ENCODE data around the gene LCP1. TPM values are rescaled to one million over a fixed set of nuclear protein-coding genes. Genes with fewer than 3 reads are reported as not detected.

LCP1 gene
- total and polyA plus RNA-seq, 9 of the 15 experiments (the other 6 are each of a cell fraction or from before 2014, with no cell fraction given): 83.0 to 255 (median 163) TPM

DNA sequence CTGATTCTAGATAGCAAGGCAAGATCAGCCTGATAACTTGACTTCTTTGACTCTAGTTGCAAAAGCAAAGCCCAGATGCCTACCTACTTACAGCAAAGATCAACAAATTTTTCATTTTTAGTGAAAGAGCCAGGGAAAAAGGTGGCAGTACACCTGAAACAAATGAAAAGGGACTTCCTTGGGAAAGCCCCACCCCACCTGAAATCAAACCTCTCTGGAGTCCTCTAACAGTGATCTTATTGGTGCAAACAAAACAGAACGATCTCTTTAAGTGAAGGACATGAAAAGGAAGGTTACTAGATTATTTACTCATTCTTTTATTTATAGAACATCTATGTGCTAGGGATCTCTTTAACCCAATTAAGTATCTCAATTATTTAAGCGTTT, 507 bp upstream of the LCP1 start:
- no peaks in the 10 kb centered on the region for H3K9me1 ChIP-seq (ENCODE audit: control insufficient read depth, insufficient read depth, low read length)
- H3K36me3 ChIP-seq (ENCODE audit: control insufficient read depth, insufficient read depth, low read length): peaks cover 20% of the 10 kb centered on the region; the same call in 1 of the 3 replicates
- no peaks in the 10 kb centered on the region for H3K9me3 ChIP-seq (replicated peaks; ENCODE audit: control insufficient read depth, insufficient read depth, low read depth, low read length)
- peaks cover 7 to 34% of the 10 kb centered on the region in 2 experiments; a peak in 4 of 5 replicates for H3K4me1 ChIP-seq (replicated peaks in 1 of 2; ENCODE audit: control insufficient read depth in 2 of 2, insufficient read depth in 2 of 2, low read length in 2 of 2)
- WGBS (ENCODE audit: insufficient coverage, low coverage, missing lambda C conversion rate): 25% methylated on average over 2 of the region's 2 CpGs
- peak overlapping the region in 1 of 2 experiments; percentile 89; a peak in 2 of 4 replicates for H3K9ac ChIP-seq (ENCODE audit: insufficient read depth in 1 of 2, low read depth in 2 of 2, low read length in 2 of 2)
- no peaks in the 10 kb centered on the region for H4K20me1 ChIP-seq (replicated peaks; ENCODE audit: control insufficient read depth, insufficient read depth, low read length)
- H3K27ac ChIP-seq (ENCODE audit: extremely low read depth, low read depth, low read length): peak overlapping the region; percentile 98
- H3K4me3 ChIP-seq: peak overlapping the region; percentile 70
- peaks cover 46% of the 10 kb centered on the region for H3K79me2 ChIP-seq (ENCODE audit: control insufficient read depth, insufficient read depth, low read length)
- ATAC-seq: no peak
- no peak for DNase-seq (ENCODE audit: extremely low read depth in 1 of 4, low spot score in 3 of 4)
- H3K27me3 ChIP-seq (ENCODE audit: control insufficient read depth in 2 of 2, insufficient read depth in 2 of 2, low read length in 2 of 2): no peaks in the 10 kb centered on the region
- POLR2A ChIA-PET: interaction anchor here (0.6 to 0.9 kb wide), 3 partner anchors 11 to 261 kb away, joined by 3 to 5 read pairs (median 3); no protein-coding TSS in a partner anchor
- peak overlapping the region; percentile 95 for H3K4me2 ChIP-seq (ENCODE audit: insufficient read depth, low read length)
- peak overlapping the region; percentile 92 for H2AFZ ChIP-seq (ENCODE audit: low read depth, low read length)
- BruUV-seq (replicated peaks): TSS peak; percentile 85
- intact Hi-C loops (cut with micrococcal nuclease): loop anchor here (2.0 to 5.0 kb wide), 3 partner anchors 22 to 105 kb away; partner anchors contain the start of gene LRRC63
- TF ChIP-seq FOXK2 (conservative IDR thresholded peaks at IDR 0.05 in 1 of 2, IDR thresholded peaks at IDR 0.05 in 1 of 2; ENCODE audit: low read depth in 2 of 2) (no peak), MBD2 (IDR thresholded peaks at IDR 0.05; ENCODE audit: borderline replicate concordance, low read depth) (no peak), FOXA1 (IDR thresholded peaks at IDR 0.05; ENCODE audit: borderline replicate concordance) (no peak), SMAD3 (CRISPR knock-in tag; conservative IDR thresholded peaks at IDR 0.05) (no peak), BACH1 (tag; IDR thresholded peaks at IDR 0.05) (peak; percentile 7; the same call in 1 of the 2 replicates), ZFP30 (CRISPR knock-in tag; IDR thresholded peaks at IDR 0.05; ENCODE audit: borderline replicate concordance) (no peak)
- TF ChIP-seq, protein P1, sequence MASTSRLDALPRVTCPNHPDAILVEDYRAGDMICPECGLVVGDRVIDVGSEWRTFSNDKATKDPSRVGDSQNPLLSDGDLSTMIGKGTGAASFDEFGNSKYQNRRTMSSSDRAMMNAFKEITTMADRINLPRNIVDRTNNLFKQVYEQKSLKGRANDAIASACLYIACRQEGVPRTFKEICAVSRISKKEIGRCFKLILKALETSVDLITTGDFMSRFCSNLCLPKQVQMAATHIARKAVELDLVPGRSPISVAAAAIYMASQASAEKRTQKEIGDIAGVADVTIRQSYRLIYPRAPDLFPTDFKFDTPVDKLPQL (IDR thresholded peaks at IDR 0.05; ENCODE audit: extremely low read depth, insufficient read length): no peak
- CTCF ChIA-PET (ENCODE audit: low intra/inter-chr PET ratio): interaction anchor here (0.6 kb wide), 1 partner anchor 1031 kb away, joined by 9 read pairs; no protein-coding TSS in a partner anchor
- in situ Hi-C loops (cut with MboI): no loop called here
- FAIRE-seq: no peak

Data from K562 (cell line).